Activated T-helper 2 cell treated with anti-CD3 and anti-CD28 coated beads, Interferon-gamma antibody, Interleukin-2, Interleukin-4, amounts not matched to agents 10 μg/mL and 5 μg/mL and 100 μg/mL, durations not matched to agents 14 hours and 24 hours and 36 hours (primary cell): ENCODE data around the gene RASSF8. TPM values are rescaled to one million over a fixed set of nuclear protein-coding genes. Genes with fewer than 3 reads are reported as not detected.

Experiments used
- DNase-seq: peaks from one replicate; pipeline ENCODE4 v3.0.0; 2021; ENCODE audit warnings: low spot score
- H3K27ac Mint-ChIP-seq: one replicate; pipeline ENCODE4 v1.8.0; 2021; ENCODE audit warnings: mixed read lengths
- H3K27me3 Mint-ChIP-seq: one replicate; pipeline ENCODE4 v1.8.0; 2021; ENCODE audit warnings: low read depth, mixed read lengths
- H3K36me3 Mint-ChIP-seq: one replicate; pipeline ENCODE4 v1.8.0; 2021; ENCODE audit warnings: low read depth, mixed read lengths
- H3K4me1 Mint-ChIP-seq: one replicate; pipeline ENCODE4 v1.8.0; 2021; ENCODE audit warnings: low read depth, mixed read lengths
- H3K4me3 Mint-ChIP-seq: one replicate; pipeline ENCODE4 v1.8.0; 2021; ENCODE audit warnings: low read depth, mild to moderate bottlenecking, moderate library complexity, mixed read lengths
- H3K9me3 Mint-ChIP-seq: one replicate; pipeline ENCODE4 v1.8.0; 2021; ENCODE audit warnings: mixed read lengths
- intact Hi-C: fragments of 100-400 bp; cut with micrococcal nuclease; formaldehyde crosslinking; loops from one replicate; pipeline ENCODE4 v1.15.1; 2023
- total RNA-seq: library from RNA; stranded (reverse); gene quantifications from 2 replicates; pipeline ENCODE4 v1.2.3, GENCODE V29; 2022

RASSF8 gene
- total RNA-seq, 1 donor from 2014 or later: 0.16 TPM

DNA sequence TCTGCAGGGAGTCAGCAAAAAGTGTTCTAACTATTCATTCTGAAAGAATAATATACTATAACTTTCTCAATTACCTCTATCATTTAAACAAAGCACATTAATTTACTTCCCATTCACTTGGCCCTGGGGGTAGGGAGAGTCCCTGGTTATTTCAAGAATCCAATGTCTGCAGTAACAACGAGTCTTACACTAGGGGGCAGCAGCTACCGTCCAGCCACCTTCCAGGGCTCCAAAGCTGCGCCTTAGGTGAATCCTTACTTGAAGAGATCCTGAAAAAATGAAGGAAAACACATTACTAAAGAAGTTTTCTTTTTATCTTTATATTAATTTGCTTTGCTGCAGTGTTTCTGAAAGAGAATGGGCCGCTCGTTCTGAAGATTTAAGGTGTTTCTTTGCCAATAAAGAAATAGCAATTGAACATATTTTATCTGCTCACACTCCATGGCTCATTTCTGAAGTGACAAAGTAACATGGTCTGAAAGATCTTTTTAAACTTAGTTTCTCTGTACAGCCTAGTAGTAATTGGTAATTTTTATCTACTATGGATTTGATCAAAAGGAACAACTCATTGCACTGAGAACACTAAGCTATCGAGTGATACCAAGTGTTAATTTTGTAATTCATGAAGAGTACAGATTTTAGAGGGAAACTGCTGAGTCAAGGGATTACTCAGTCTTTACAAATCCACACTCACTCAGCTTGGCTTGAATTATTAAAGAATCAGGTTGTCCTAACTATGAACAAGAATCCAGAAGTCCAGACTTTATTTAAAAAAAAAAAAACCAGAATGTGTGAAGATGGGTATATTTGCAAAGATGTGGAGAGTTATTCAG is 138.8 kb downstream of the RASSF8 start:
- Mint-ChIP-seq H3K27ac (no peak overlapping the region), H3K4me1 (peaks cover 2% of the 10 kb centered on the region), H3K4me3 (no peak overlapping the region), H3K9me3 (no peaks in the 10 kb centered on the region), H3K27me3 (peaks cover 37% of the 10 kb centered on the region), H3K36me3 (no peaks in the 10 kb centered on the region)
- intact Hi-C loops: loop anchor here (5.0 kb wide), 4 partner anchors 515 to 790 kb away; no protein-coding TSS in a partner anchor
- DNase-seq: peak; percentile 21

DNA sequence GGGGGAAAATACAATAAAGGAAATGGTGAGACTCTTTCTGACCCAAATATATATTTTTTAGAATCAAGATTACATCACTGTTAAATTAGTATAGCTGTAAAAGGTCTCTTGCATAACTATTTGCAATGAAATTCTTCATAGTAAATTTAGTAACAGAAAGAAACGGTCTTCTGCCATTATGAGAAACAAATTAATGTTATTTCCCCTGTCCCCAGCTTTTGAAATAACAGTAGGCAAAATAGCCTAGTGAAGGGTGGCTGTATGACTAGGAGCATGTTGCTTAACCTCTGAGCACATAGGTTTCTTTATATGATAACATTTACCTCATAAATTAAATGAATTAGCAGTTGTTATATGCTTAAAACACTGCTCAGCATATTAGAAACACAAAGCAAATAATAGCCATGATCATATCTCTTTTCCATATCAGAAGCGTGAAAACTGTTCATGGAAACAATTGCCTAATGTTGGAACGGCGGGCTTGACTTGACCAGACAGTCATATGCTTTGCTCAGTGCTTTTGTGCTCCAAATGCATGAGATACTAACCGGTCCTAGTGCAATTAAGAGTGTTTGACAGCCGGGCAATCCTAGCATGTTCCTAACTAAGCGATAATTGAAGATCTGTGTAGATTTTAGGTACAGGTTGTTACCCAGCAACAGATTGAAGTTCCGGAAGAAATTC is 142.3 kb downstream of the RASSF8 start:
- Mint-ChIP-seq H3K9me3 (no peaks in the 10 kb centered on the region), H3K4me3 (no peak overlapping the region), H3K36me3 (no peaks in the 10 kb centered on the region), H3K4me1 (peaks cover 2% of the 10 kb centered on the region), H3K27ac (no peak overlapping the region), H3K27me3 (peaks cover 35% of the 10 kb centered on the region)
- no peak for DNase-seq
- intact Hi-C loops: no loop called here

DNA sequence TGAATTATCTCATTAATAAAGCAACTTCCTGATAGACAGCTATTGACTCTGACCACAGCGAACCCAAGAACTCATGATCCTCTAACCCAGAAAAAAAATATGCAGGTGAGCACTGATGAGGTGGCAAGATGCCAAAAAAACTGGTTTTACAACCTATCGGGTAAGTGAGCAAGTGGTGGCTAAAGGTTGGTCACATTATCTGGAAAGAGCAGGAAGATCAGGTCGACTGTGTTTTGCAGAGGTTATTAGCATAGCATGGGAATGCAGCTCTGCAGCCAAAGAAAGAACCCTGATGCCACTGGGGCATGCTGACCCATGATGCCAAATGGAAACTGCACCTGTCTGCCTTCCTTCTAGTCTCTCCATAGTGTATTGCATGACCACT is 142.9 kb downstream of the RASSF8 start:
- H3K36me3 Mint-ChIP-seq: no peaks in the 10 kb centered on the region
- H3K4me1 Mint-ChIP-seq: peaks cover 2% of the 10 kb centered on the region
- peaks cover 36% of the 10 kb centered on the region for H3K27me3 Mint-ChIP-seq
- H3K27ac Mint-ChIP-seq: no peak overlapping the region
- DNase-seq: no peak
- no peaks in the 10 kb centered on the region for H3K9me3 Mint-ChIP-seq
- no peak overlapping the region for H3K4me3 Mint-ChIP-seq
- intact Hi-C loops: no loop called here

DNA sequence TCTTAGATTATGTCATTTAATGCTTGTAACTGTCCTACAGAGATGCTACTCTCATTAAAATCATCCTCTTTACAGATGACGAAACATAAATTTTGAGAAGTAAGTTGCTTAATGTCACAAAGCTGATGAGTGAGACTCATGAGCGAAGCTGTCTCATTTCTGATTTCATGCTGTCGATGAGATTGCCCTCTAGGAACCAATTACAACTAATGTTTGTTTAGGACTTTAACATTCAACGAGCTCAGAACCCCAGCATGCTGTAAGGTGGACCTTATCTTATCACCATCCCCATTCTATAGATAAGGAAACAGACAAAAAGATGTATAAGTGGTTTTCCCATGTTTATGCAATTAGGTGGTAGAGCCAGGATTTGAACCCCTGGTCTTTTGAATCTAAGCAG is 143.3 kb downstream of the RASSF8 start:
- intact Hi-C loops: no loop called here
- Mint-ChIP-seq H3K27ac (no peak overlapping the region), H3K9me3 (no peaks in the 10 kb centered on the region), H3K27me3 (peaks cover 37% of the 10 kb centered on the region), H3K36me3 (no peaks in the 10 kb centered on the region), H3K4me3 (no peak overlapping the region), H3K4me1 (no peaks in the 10 kb centered on the region)
- no peak for DNase-seq

DNA sequence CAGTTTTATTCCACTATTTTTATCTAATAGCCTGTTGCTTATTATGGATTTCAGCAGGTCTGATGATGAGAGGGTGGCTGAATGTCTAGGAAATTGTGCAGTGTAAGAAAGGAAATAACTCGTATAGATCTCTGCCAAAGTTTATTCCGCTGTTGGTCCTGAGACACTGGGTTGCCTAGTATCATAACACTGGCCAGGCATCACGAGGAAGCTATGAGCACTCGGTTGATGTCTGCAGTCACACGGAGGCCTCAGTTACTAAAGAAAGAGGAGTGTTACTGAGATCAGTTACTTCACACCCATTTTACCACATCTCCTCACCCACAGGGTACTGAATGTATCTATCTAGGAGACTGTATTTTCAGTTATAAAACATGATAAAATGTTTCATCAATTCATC is 144.5 kb downstream of the RASSF8 start:
- intact Hi-C loops: no loop called here
- Mint-ChIP-seq H3K27ac (no peak overlapping the region), H3K36me3 (no peaks in the 10 kb centered on the region), H3K4me1 (no peaks in the 10 kb centered on the region), H3K4me3 (no peak overlapping the region), H3K9me3 (no peaks in the 10 kb centered on the region), H3K27me3 (peaks cover 42% of the 10 kb centered on the region)
- DNase-seq: no peak

DNA sequence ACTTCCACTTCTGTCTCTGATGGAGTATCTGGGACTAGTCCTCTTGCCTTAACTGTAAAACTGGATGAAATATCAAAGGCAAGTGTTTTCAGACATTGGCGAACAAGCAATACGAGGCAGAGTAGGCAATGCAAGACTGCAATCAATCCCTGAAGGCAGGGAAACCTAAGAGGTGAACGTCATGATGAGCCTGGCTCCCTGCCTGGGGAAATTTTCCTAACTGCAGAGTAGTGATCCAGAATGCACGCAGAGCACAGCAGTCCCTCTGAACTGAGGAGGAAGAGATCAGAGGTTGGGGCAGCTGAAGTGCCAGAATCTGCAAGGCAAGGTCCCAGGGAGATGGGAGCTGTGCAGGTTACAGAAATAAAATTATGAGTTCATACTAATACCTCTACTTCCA is 147.9 kb downstream of the RASSF8 start:
- H3K27ac Mint-ChIP-seq: no peak overlapping the region
- H3K4me1 Mint-ChIP-seq: no peaks in the 10 kb centered on the region

DNA sequence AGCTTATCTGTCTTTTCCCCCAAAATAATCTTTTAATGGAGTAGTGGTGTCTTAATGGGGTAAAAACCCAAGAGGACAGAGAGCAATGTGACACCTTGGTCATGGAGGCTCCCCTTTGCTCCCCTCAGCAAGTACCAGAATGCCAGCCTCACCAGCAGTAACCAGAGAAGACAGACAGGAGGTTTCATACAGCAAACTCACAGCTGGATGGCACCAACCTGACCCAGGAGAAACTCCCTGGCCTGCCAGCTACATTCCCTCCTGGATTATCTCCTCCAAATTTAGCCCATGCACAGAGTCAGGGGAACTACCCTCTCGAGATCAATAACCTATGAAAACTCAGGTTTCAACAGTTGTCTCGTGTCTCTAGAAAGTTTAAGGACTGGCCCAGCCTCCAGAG is 150.4 kb downstream of the RASSF8 start:
- H3K4me1 Mint-ChIP-seq: peaks cover 2% of the 10 kb centered on the region
- intact Hi-C loops: no loop called here
- DNase-seq: no peak
- H3K9me3 Mint-ChIP-seq: no peaks in the 10 kb centered on the region
- no peak overlapping the region for H3K27ac Mint-ChIP-seq
- no peaks in the 10 kb centered on the region for H3K36me3 Mint-ChIP-seq
- H3K27me3 Mint-ChIP-seq: peaks cover 57% of the 10 kb centered on the region
- no peak overlapping the region for H3K4me3 Mint-ChIP-seq

More for the DNA sequence above, 147.9 kb downstream of the RASSF8 start:
- intact Hi-C loops: no loop called here
- H3K9me3 Mint-ChIP-seq: no peaks in the 10 kb centered on the region
- DNase-seq: no peak
- H3K4me3 Mint-ChIP-seq: no peak overlapping the region
- H3K36me3 Mint-ChIP-seq: no peaks in the 10 kb centered on the region
- peaks cover 49% of the 10 kb centered on the region for H3K27me3 Mint-ChIP-seq

DNA sequence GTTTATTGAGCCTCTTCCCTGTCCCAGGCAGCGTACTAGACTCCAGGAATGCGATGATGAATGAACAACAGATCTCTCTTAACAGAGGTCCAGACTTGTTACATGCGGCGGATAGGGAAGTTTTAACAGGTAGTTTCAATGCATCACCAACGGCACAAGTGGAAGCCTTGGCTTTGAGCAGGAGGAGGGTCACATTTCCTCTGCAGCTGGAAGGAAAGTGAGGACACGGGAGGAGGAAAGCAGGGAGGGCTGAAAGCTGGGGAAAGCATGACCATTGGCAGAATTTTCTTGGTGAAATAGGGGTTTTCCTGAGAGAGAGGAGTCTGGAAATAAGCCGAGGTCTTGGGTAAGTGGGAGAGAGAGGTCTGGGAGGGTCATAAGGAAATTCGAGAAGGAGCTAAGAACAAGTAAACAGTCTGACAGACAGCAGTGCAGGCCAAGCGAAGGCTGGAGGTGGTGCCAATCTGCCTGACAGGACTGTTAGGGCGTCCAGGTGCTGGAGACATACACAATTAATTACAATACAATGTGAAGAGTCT is 150.9 kb downstream of the RASSF8 start:
- Mint-ChIP-seq H3K36me3 (no peaks in the 10 kb centered on the region), H3K27me3 (peaks cover 57% of the 10 kb centered on the region), H3K9me3 (no peaks in the 10 kb centered on the region), H3K27ac (no peak overlapping the region), H3K4me1 (peaks cover 2% of the 10 kb centered on the region), H3K4me3 (no peak overlapping the region)
- no peak for DNase-seq
- intact Hi-C loops: no loop called here

DNA sequence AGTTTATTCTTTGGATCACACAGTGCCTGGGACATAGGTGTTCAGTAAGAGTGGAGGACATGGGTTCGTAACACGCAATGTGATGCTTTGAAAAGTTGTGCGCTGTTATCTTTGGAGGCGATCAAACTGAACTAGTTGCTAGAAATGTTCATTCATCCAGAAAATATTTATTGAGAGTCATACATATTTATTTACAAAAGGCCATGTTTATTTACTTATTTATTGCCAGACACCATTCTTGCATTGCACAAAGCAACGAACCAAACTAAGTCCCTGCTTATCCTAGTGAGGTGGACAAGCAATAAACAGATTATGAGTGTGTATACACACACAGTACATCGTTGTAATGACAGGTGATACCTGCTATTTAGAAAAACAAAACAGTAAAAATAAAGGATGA is 153.8 kb downstream of the RASSF8 start:
- Mint-ChIP-seq H3K4me1 (peaks cover 3% of the 10 kb centered on the region), H3K4me3 (no peak overlapping the region), H3K9me3 (no peaks in the 10 kb centered on the region), H3K27me3 (peaks cover 72% of the 10 kb centered on the region), H3K27ac (no peak overlapping the region), H3K36me3 (no peaks in the 10 kb centered on the region)
- intact Hi-C loops: no loop called here
- DNase-seq: no peak

DNA sequence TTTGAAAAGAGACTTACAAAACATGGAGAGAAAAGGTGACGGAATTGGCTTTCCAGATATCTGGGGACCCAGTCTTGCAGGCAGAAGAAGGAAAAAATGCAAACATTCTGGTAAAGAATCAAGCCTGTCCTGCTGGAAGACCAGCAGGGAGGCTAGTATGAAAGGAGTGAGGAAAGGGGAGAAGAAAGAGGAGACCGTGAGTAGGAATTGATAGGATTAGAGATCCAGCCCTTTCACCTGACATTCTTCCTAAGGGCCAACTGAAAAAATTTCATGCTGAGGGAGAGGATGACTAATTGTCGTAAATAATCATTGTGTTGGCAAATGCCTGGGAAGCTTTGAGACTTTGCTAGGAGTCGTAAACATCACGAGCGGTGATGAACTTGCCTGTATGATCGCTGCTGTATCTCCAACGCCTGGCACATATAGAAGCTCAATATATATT is 154.2 kb downstream of the RASSF8 start:
- H3K27me3 Mint-ChIP-seq: peaks cover 72% of the 10 kb centered on the region
- H3K4me1 Mint-ChIP-seq: peaks cover 3% of the 10 kb centered on the region
- H3K27ac Mint-ChIP-seq: no peak overlapping the region
- no peaks in the 10 kb centered on the region for H3K9me3 Mint-ChIP-seq
- intact Hi-C loops: no loop called here
- no peaks in the 10 kb centered on the region for H3K36me3 Mint-ChIP-seq
- peak overlapping the region; percentile 1 for H3K4me3 Mint-ChIP-seq
- no peak for DNase-seq

DNA sequence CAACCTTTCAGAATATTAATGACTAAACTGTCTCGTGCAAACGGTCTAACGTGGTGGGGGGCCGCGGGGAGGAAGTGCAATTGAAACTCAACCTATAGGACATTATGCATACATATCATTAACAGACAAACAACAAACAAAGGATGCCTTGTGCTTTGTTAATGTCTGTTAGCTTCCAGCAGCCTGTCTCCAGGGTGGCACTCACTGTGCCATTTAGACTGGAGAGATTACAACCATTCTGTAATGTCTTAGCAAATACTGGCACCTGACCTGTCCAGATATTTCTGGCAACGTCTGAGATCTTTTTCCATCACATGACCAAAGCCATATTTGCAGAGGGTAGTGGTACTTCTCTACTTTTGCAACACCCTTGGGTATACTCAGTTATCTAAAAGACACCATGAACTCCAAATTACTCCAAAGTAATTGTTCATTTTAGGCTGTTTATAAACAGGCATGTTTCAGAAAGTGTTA is 154.7 kb downstream of the RASSF8 start:
- H3K4me3 Mint-ChIP-seq: peak overlapping the region; percentile 64
- H3K4me1 Mint-ChIP-seq: peaks cover 3% of the 10 kb centered on the region
- intact Hi-C loops: no loop called here
- DNase-seq: no peak
- H3K27ac Mint-ChIP-seq: no peak overlapping the region
- H3K27me3 Mint-ChIP-seq: peaks cover 71% of the 10 kb centered on the region
- H3K9me3 Mint-ChIP-seq: no peaks in the 10 kb centered on the region
- no peaks in the 10 kb centered on the region for H3K36me3 Mint-ChIP-seq

DNA sequence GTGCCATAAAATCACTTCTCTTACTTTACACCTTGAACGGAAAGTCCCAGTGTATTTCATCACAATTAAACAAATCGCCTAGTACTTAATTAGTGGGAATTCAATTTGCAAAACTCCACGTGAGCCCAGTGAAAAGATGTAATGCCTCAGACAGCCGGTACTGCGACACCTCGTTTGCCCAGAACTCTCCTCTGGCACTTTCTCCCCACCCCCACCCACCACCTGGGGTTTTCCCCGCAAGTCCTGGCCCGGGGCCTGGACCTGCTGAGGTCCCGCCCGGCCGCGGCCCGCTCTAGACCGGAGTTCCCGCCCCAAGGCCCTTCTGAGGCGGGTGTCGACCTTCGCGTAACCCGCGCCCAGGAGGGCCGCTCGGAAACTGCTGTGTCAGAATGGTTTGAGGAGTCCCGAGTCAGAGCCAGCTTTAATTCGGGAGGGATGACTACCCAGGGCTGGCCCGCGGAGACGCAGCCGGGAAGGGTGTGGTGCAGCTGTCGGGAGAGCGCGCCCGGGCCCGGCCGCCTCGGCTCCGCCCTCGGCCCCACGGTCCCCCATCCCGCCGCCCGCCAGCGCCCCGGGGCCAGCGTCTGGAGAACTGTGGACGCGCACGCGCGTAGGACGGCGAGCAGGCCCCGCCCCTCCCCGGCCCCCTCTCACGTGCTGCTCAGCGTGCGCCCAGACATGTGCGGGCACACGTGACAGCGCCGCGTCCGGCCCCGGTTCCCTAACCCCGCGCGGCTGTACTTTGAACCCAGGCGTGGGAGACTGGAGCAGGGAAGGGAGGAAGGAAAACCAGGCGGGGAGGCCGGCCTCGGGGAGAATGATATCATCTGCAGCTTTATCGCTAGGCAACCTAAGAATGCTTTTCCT is 155.6 kb downstream of the RASSF8 start:
- Mint-ChIP-seq H3K4me1 (peaks cover 3% of the 10 kb centered on the region), H3K27me3 (peaks cover 70% of the 10 kb centered on the region), H3K27ac (no peak overlapping the region), H3K4me3 (peak overlapping the region; percentile 65), H3K36me3 (no peaks in the 10 kb centered on the region), H3K9me3 (no peaks in the 10 kb centered on the region)
- DNase-seq: peak; percentile 46
- intact Hi-C loops: loop anchor here (1.0 kb wide), 1 partner anchor 9 kb away; no protein-coding TSS in a partner anchor
